GM12873 (cell line): ENCODE results near the gene GRAMD1B.

Source experiments
- CTCF ChIP-seq: IDR thresholded peaks from 2 replicates; pipeline ENCODE4 v1.5.1; 2012; ENCODE audit warnings: low read depth, mild to moderate bottlenecking, moderate library complexity, low read length, control low read depth; ENCODE audit not compliant: insufficient read depth; ENCODE audit errors: missing control alignments

GRAMD1B gene

GRCh38 chr11:123410218-123410549 is 19.9 kb upstream of the GRAMD1B start:
- TF ChIP-seq CTCF = no peak

DNA sequence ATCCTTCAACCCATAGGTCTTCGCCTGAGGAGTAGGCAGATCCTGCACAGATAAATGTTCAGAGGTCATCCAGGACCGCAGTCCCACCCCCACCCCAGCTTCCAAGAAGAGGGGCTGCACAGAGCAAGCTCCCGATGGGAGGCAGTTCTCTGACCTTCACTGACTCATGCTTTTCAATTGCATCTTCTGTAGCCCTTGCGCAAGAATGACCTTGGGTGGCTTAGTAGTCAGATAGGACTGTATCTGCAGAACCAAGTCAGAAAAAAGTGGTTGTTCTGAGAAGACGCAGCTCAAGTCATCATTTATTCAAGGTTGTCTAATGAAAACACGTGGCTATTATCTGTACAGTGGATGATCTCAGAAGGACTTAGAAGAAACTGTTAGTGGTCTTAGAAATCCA is 16.4 kb upstream of the GRAMD1B start:
- TF ChIP-seq CTCF = no peak

GRCh38 chr11:123416566-123416965 is 13.5 kb upstream of the GRAMD1B start:
- no peak for TF ChIP-seq CTCF

- no peak for TF ChIP-seq CTCF
Observed at GRCh38 chr11:123418351-123419114, 11.5 kb upstream of the GRAMD1B start.

DNA sequence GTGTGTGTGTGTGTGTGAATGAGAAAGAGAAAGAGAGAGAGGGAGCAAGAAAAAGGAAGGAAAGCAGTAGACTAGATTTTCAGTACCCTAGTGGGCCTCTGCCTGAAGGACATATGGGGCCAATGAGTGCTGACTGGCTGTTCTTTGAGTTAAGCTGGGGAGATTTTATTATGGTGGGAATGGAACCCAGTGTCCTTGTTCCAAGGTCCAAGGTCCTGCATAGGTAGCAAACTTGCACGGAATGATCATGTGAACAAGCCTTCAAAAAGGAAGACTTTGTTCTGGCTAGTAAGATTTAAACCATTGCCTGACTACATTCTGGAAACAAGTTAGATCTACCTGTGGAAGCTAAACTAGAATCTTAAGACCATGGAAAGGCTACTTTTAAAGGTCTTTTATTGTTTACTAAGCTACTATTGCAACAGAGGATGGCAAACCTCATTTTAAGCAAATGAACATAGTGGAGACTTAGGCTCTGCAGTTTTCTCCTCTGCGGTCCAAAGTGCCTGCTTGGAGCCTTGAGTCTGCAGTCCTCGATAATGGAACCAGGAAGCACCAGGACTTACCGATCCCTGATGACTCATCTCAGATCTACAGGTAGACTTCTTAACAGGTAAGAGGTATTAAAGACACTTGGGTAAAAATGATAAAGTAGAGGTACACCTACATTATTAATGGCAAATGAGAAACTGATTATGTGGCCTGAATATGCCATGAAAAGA is 10.2 kb upstream of the GRAMD1B start:
- no peak for TF ChIP-seq CTCF

DNA sequence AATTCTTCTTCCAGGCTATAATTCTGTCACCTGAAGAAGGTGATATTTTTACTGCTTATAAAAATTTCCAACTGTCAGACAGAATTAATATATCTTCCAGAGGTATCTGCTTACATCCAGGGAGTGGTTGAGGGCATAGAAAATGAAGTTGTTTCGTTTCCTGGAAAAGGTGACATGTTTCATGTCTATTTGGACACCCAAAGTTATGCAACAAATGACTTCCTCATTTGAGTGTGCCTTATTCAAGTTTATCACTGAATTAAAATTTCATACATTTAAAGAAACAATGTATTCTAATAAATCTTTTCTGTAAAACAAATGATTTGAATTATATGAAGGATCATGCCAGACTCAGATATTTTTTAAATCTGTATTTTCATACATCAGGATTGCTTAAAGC is 8.5 kb upstream of the GRAMD1B start:
- no peak for TF ChIP-seq CTCF

DNA sequence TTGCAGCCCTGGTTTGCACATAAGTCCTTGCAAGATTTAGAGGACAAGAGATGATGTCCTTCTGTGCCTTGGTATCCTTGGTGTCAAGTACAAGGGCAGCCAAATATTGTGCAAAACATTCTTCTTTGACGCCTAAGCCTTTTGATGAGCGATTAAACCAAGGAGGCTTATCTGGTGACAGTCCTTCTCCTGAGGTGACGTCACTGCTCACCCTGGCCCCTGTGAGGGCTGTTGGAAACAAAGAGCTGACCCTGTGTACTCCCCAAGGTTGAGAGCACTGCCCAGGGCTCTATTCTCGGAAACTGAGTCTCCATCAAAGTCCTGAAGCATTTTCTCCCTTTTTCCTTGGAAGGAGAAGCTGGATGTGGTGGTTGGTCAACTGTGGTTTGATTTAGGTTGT is 4.7 kb upstream of the GRAMD1B start:
- no peak for TF ChIP-seq CTCF
